Measurements from ENCODE around the gene MEOX1.

MEOX1 gene

DNA sequence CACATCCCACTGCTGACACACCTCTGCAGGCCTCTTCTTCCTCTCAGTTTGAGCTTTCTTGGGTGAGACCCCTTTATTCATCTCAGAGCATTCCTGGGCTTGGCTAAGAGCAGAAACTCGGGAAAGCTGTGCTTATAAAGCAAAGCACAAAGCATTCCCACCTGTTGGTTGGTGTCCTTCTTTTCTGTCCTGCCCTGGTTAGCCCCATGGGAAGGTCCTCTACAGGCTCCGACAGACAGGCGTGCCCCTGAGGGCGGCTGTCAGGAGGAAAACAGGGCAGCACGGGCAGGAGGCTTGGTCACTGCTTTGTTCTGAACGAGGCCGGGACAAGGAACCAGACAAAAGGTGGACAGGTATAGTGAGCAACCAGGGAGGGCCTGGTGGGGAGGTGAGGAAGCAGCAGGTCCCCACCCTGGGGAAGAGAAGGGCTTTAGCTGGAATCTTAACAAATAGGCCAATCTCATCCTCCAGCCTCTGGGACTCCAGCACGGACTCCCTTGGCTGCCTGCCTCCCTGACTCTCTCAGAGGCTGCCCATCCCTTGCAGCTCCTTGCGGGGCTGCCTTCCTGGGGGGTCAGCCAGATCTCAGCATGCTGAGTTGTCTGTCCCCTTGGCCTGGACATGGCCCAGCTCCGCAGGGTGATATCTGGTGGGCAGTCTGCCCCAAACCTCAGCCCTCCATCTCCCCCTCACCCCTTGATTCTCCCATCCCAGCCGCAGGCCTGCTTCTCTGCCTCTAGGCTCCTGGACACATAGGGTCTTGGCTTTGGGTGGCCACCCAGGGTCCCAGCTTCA is 1.7 kb downstream of the MEOX1 start:
- H3K27me3 ChIP-seq (ENCODE audit: low read depth): no peaks in the 10 kb centered on the region
- no peak for DNase-seq (ENCODE audit: low spot score in 2 of 2)
- no peaks in the 10 kb centered on the region for H3K9me3 ChIP-seq
- no peaks in the 10 kb centered on the region for H3K36me3 ChIP-seq (replicated peaks)
- no peak overlapping the region for H3K4me3 ChIP-seq
- H3K4me1 ChIP-seq: no peaks in the 10 kb centered on the region; the same call in none of the 2 replicates
- in situ Hi-C loops (cut with MboI; ENCODE audit: low sequenced_read_pairs): loop anchor here (25.0 kb wide), 1 partner anchor 102 kb away; the partner anchor contains the start of gene SOST

DNA sequence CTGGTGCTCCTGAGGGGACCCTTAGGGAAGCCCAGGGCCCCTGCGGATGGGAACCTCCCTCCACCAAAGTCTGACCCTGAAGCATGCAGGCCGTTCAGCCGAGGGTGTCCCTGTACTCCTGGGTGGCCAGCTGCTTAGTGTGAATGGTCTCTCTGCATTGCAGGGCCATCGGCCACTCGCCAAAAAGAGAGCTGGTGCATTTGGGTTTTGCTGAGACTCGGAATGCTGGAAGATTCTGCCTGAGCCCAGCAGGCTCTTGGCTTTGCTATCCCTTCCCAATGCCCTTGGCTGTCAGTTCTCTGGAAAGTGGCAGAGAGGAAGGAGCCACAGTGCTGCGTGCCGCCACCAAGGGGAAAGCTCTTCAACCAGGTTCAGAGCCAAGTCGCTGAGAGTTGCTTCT is 2.8 kb downstream of the MEOX1 start:
- in situ Hi-C loops (cut with MboI; ENCODE audit: low sequenced_read_pairs): loop anchor here (25.0 kb wide), 1 partner anchor 103 kb away; the partner anchor contains the start of gene SOST
- Histone ChIP-seq H3K27me3 (ENCODE audit: low read depth) (no peaks in the 10 kb centered on the region), H3K4me1 (no peaks in the 10 kb centered on the region; the same call in none of the 2 replicates), H3K36me3 (replicated peaks) (no peaks in the 10 kb centered on the region), H3K4me3 (no peak overlapping the region), H3K9me3 (no peaks in the 10 kb centered on the region)
- DNase-seq (ENCODE audit: low spot score in 2 of 2): no peak

DNA sequence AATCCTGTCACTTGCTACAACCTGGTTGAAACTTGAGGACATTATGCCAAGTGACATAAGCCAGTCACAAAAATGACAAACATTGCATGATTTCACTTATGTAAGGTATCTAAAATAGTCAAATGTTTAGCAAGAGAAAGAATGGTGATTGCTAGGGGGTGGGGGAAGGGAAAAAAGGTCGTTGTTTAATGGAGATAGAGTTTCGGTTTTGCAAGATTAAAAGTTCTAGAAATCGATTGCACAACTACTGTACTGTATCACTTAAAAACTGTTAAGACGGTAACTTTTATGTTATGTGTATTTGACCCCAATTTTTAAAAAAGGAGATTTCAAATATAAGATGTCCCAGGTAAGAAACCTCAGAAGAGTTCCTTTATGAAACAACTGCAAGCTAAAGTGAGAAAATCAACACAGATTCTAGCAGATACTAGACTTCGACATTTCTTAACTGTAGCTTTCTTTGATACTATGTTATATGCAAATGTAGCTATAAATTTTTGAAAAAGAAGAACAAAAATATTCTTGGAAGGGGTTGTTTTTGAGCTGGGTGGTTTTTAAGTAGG is 5.9 kb downstream of the MEOX1 start:
- in situ Hi-C loops (cut with MboI; ENCODE audit: low sequenced_read_pairs): loop anchor here (25.0 kb wide), 1 partner anchor 107 kb away; the partner anchor contains the start of gene SOST
- Histone ChIP-seq H3K27me3 (ENCODE audit: low read depth) (no peaks in the 10 kb centered on the region), H3K4me1 (no peaks in the 10 kb centered on the region; the same call in 1 of the 2 replicates), H3K36me3 (replicated peaks) (no peaks in the 10 kb centered on the region), H3K9me3 (no peaks in the 10 kb centered on the region), H3K4me3 (no peak overlapping the region)
- DNase-seq (ENCODE audit: low spot score in 2 of 2): no peak

DNA sequence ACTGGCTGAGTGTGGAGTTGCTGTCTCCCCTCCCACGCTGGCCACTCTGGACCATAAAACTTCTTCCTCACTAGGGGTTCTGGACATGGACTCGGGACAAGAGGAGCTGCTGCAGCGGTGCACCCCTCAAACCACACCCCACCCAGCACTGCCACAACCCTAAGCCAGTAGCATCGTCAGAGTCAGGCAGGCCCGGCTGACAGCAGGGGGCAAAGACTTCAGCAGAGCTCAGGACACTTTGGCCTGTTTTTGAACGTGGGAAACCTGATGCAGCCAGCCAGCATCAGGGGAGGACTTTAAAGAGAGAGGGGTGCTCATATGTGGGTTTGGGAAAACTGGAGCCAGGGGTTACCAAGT is 9.6 kb downstream of the MEOX1 start:
- H3K27me3 ChIP-seq (ENCODE audit: low read depth): no peaks in the 10 kb centered on the region
- in situ Hi-C loops (cut with MboI; ENCODE audit: low sequenced_read_pairs): loop anchor here (25.0 kb wide), 1 partner anchor 110 kb away; the partner anchor contains the start of gene SOST
- no peaks in the 10 kb centered on the region for H3K9me3 ChIP-seq

DNA sequence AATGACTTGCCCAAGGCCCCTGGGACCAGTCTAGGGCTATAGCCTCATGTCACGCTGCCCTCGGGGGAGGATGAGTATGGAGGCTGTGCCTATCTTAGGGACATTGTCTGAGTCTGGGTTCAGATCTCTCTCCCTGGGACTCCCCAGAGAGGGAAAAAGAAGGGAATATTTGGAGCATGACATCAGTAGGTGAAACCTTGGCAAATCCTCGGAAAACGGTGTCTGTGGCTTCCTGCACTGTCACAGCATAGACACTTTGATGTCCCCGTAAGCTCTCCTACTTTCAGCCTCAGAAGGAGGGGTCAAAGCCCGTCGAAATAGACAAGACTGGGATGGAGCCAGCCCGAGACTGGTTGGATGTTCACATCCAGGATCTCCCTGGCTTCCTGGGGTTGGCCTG is 11.3 kb downstream of the MEOX1 start:
- H3K36me3 ChIP-seq (replicated peaks): no peaks in the 10 kb centered on the region
- in situ Hi-C loops (cut with MboI; ENCODE audit: low sequenced_read_pairs): loop anchor here (25.0 kb wide), 1 partner anchor 112 kb away; the partner anchor contains the start of gene SOST
- no peaks in the 10 kb centered on the region for H3K9me3 ChIP-seq
- H3K4me3 ChIP-seq: no peak overlapping the region
- DNase-seq (ENCODE audit: low spot score in 2 of 2): no peak
- no peaks in the 10 kb centered on the region for H3K27me3 ChIP-seq (ENCODE audit: low read depth)
- no peaks in the 10 kb centered on the region for H3K4me1 ChIP-seq

More for the DNA sequence above, 9.6 kb downstream of the MEOX1 start:
- Histone ChIP-seq H3K4me3 (no peak overlapping the region), H3K36me3 (replicated peaks) (no peaks in the 10 kb centered on the region), H3K4me1 (no peaks in the 10 kb centered on the region; the same call in 1 of the 2 replicates)
- no peak for DNase-seq (ENCODE audit: low spot score in 2 of 2)

DNA sequence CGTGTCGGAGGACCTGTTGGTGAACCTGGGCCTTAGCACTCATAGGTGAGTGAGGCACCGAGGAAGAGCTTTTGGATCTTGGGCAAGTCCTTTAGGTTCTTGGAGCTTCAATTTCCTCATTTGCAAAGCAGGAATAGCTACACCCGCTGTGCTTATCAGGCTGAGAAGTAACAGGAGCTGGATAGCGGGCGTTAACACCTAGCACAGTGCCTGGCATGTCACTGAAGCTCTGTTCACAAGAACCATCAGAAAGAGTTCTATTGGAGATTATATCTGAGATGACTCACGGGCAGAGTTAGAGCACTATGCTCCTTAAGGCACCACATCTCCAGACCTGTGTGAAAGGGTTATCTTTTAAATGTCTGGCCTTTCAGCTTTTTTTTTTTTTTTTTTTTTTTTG is 12.8 kb downstream of the MEOX1 start:
- in situ Hi-C loops (cut with MboI; ENCODE audit: low sequenced_read_pairs): no loop called here
- no peaks in the 10 kb centered on the region for H3K4me1 ChIP-seq
- H3K36me3 ChIP-seq (replicated peaks): no peaks in the 10 kb centered on the region
- H3K4me3 ChIP-seq: no peak overlapping the region
- no peak for DNase-seq (ENCODE audit: low spot score in 2 of 2)
- H3K27me3 ChIP-seq (ENCODE audit: low read depth): no peaks in the 10 kb centered on the region
- H3K9me3 ChIP-seq: no peaks in the 10 kb centered on the region

DNA sequence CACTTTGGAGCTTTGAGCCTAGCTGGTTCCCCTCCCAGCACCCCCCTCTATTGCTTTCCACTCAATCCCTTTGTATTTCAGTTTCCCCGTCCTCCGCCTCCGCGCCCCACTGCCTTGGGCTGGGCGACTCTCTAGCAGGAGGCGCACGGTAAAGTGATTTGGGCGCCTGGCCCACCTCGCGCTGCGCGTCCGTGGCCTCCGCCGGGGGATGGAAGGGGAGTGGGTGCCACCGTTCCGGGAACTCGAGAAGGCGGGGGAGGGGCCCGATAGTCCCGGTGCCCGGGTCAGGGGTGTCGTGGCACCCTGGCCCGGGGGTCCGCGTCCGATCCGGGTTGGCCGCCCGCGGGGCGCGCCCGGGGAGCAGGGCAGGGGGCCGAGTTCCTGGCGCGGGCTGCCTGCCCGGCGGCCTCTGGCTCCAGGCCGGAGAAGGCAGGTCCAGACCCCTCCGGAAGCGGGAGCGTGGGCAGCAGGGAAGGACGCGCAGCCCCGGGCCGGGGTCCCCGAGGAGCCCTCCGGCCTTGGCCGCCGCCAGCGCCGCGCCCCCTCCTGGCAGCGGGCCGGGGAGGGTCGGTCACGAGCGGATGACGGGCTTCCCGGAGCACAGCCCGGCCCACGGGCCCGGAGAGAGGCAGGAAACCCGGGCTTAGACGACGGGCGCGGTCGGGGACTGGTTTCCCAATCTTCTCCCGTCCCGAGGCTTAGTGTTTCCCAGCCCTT is 15.8 kb downstream of the MEOX1 start:
- Histone ChIP-seq H3K4me3 (no peak overlapping the region), H3K27me3 (ENCODE audit: low read depth) (no peaks in the 10 kb centered on the region), H3K9me3 (no peaks in the 10 kb centered on the region), H3K36me3 (replicated peaks) (no peaks in the 10 kb centered on the region), H3K4me1 (no peaks in the 10 kb centered on the region)
- in situ Hi-C loops (cut with MboI; ENCODE audit: low sequenced_read_pairs): no loop called here
- no peak for DNase-seq (ENCODE audit: low spot score in 2 of 2)

DNA sequence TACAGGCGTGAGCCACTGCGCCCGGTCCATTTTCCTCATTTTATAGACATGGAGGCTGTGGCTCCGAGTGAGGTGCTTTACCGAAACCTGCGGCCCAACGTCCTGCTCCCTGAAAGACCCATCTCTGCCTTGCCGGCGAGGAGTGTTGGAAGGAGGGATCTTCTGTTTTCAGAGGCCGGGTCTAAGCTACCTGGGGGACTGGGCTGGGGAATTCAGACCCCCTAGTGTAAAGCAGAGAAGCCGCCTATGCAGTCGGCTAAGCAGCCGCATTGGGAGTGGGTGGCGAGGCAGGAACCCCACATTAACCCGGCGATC is 16.3 kb downstream of the MEOX1 start:
- no peaks in the 10 kb centered on the region for H3K36me3 ChIP-seq (replicated peaks)
- no peaks in the 10 kb centered on the region for H3K4me1 ChIP-seq
- H3K4me3 ChIP-seq: no peak overlapping the region
- H3K9me3 ChIP-seq: no peaks in the 10 kb centered on the region
- no peaks in the 10 kb centered on the region for H3K27me3 ChIP-seq (ENCODE audit: low read depth)
- in situ Hi-C loops (cut with MboI; ENCODE audit: low sequenced_read_pairs): no loop called here
- DNase-seq (ENCODE audit: low spot score in 2 of 2): no peak

DNA sequence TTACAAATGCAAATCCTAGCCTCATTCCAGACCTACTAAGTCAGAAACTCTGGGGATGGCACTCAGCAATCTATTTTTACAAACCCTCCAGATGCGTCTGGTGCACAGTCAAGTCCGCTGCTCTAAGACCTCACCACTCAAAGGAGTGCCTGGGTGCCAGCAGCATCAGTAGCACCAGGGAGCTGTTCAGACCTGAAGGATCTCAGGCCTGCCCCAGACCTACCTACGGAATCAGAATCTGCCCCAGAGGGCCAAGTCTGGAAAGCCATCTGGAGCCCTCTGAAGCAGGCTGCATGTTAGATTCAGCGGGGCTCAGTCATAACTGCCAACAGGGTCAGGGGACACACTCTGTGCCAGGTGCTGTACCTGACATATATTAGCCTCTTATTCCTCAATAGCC is 17.6 kb downstream of the MEOX1 start:
- Histone ChIP-seq H3K4me3 (no peak overlapping the region), H3K27me3 (ENCODE audit: low read depth) (no peaks in the 10 kb centered on the region), H3K9me3 (no peaks in the 10 kb centered on the region), H3K4me1 (no peaks in the 10 kb centered on the region), H3K36me3 (replicated peaks) (no peaks in the 10 kb centered on the region)
- in situ Hi-C loops (cut with MboI; ENCODE audit: low sequenced_read_pairs): no loop called here
- DNase-seq (ENCODE audit: low spot score in 2 of 2): no peak

DNA sequence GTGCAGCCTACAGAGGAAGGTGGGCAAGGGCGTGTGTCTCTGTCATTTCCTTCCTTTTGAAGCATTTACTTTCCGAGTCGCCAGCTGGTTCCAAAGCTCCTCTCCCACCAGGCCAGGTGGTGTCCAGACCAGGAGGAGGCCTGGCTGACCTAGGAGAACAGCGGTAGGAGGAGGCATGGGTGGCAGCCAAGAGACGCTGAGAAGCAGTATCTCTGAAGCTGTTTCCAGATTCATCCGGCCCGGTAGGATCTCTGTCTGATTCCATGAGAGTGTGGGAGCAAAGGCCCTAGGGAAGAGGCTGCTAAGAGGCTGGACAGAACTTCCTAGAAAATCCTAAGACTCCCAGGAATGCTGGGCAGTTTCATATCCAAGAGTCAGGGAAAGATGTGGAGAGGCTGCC is 20.3 kb downstream of the MEOX1 start:
- Histone ChIP-seq H3K36me3 (replicated peaks) (no peaks in the 10 kb centered on the region), H3K9me3 (no peaks in the 10 kb centered on the region), H3K4me1 (no peaks in the 10 kb centered on the region), H3K4me3 (no peak overlapping the region), H3K27me3 (ENCODE audit: low read depth) (no peaks in the 10 kb centered on the region; the same call in 1 of the 2 replicates)
- DNase-seq (ENCODE audit: low spot score in 2 of 2): no peak
- in situ Hi-C loops (cut with MboI; ENCODE audit: low sequenced_read_pairs): no loop called here

DNA sequence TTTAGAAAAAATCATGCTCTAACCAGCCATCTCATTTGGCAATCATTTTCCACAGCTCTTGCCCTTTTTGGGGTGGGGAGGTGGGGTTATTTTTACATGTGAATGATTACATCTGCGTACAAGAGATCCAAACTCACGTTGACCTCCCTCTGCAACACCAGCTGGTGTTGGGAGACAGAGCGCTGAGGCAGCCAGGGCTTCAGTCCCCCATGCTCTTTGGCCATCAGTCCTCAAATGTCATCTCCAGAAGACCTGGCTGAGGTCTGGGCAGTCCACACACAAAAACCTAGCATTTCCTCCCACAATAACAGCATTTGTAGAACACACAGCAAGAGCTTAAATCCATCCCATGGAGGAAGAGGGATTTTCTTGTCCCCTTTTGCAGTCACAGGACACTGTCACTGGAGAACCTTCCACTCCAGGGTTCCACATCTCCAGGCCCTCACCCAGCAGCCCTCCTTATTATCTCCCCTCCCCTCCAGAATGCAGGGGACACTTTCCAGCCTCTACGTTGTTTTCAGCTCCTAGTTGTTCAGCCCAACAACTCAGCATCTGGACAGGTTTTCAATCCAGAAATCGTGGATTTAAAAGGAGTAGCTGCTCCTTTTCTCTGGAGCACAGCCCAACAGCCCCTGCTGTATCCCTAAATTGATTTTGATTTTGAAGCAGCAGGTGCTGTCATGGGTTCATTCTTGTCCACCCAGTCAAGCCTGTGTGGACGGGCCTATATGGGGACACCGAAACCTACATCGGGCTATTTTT is 21.1 kb downstream of the MEOX1 start:
- no peaks in the 10 kb centered on the region; the same call in 1 of the 2 replicates for H3K27me3 ChIP-seq (ENCODE audit: low read depth)
- in situ Hi-C loops (cut with MboI; ENCODE audit: low sequenced_read_pairs): no loop called here
- no peaks in the 10 kb centered on the region for H3K36me3 ChIP-seq (replicated peaks)
- no peak overlapping the region for H3K4me3 ChIP-seq
- DNase-seq (ENCODE audit: low spot score in 2 of 2): no peak
- H3K9me3 ChIP-seq: no peaks in the 10 kb centered on the region
- H3K4me1 ChIP-seq: no peaks in the 10 kb centered on the region

DNA sequence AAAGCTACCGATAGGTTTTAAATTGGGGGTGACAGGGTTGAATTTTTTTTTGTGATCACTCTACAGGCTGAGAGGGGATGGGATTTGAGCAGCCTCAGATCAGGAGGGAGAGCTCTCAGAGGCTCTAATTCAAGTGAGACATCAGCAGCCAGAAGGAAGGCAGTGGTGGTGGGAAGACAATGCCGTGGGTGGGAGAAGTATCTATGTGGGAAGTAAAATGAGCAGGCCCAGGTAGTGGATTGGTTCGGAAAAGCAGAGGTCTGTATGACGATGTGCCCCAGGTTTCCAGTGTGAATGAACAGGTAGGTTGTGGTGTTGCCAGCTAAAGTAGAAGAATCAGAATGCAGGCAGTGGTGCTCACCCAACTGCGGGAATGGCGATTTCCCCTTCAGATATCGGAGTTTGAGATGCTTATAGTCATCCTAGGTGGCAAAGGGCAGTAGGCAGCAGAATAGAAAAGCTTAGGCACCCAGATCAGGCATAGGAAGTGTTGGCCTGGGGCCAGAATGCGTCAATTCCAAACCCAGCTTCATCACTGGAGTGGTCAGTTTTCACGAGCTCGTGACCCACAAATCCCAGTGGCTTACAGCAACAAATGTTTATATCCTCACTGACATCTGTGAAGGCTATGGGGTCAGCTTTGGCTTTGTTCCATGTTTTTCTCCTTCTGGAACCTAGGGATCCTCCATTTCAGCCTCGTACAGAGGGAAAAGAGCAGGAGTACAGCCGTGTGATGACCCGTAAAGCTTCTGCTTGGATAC is 24.0 kb downstream of the MEOX1 start:
- in situ Hi-C loops (cut with MboI; ENCODE audit: low sequenced_read_pairs): no loop called here
- H3K36me3 ChIP-seq (replicated peaks): no peaks in the 10 kb centered on the region
- no peak overlapping the region for H3K4me3 ChIP-seq
- H3K27me3 ChIP-seq (ENCODE audit: low read depth): no peaks in the 10 kb centered on the region; the same call in 1 of the 2 replicates
- H3K4me1 ChIP-seq: no peaks in the 10 kb centered on the region
- H3K9me3 ChIP-seq: no peaks in the 10 kb centered on the region
- DNase-seq (ENCODE audit: low spot score in 2 of 2): no peak

DNA sequence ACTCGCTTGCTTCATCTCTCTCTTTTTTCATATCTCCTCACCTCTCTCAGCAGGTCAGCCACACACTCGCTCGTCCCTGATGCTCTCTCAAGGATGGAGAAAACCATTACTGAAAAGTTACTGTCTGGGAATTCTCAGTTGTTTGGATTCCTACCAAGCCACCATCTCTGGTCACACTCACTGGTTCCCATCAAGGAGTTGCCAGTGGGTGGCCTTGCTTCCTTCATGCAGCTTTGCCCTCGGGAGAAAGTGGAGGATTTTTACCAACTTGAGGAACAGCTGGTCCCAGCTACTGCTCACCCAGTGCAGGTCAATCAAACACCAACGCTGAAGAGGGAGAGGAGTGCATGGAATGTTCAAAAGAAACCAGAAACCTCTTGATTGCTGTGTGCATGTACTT is 25.3 kb downstream of the MEOX1 start:
- no peak for DNase-seq (ENCODE audit: low spot score in 2 of 2)
- in situ Hi-C loops (cut with MboI; ENCODE audit: low sequenced_read_pairs): no loop called here
- H3K4me1 ChIP-seq: no peaks in the 10 kb centered on the region
- no peaks in the 10 kb centered on the region for H3K36me3 ChIP-seq (replicated peaks)
- no peak overlapping the region for H3K4me3 ChIP-seq
- H3K27me3 ChIP-seq (ENCODE audit: low read depth): no peaks in the 10 kb centered on the region; the same call in 1 of the 2 replicates
- no peaks in the 10 kb centered on the region for H3K9me3 ChIP-seq
